Measurements from ENCODE around the gene FAP. TPM values are rescaled to one million over a fixed set of nuclear protein-coding genes. Genes with fewer than 3 reads are reported as not detected.
A peak's percentile ranks its signal among the peaks of the same experiment; 100 is the strongest.

Gene FAP
- total RNA-seq, 1 experiment from 2014 or later, result 0.61 TPM

GRCh38 chr2:162252153-162252552 is 8.9 kb upstream of the FAP start:
- no peak overlapping the region for H3K4me3 Mint-ChIP-seq (ENCODE audit: low read depth, unreplicated experiment)
- no peak for TF ChIP-seq CTCF (IDR thresholded peaks at IDR 0.05; ENCODE audit: unreplicated experiment)
- H3K4me1 Mint-ChIP-seq (ENCODE audit: low read depth, unreplicated experiment), result no peaks in the 10 kb centered on the region
- CTCF ChIA-PET, result no interaction called here
- intact Hi-C loops (cut with micrococcal nuclease; ENCODE audit: unreplicated experiment), result no loop called here
- H3K27me3 Mint-ChIP-seq (ENCODE audit: unreplicated experiment), result no peaks in the 10 kb centered on the region
- H3K9me3 Mint-ChIP-seq (ENCODE audit: low read depth, unreplicated experiment), result peaks cover 4% of the 10 kb centered on the region
- H3K36me3 Mint-ChIP-seq (ENCODE audit: insufficient read depth, unreplicated experiment), result no peaks in the 10 kb centered on the region
- no TSS peak for BruUV-seq (replicated peaks)
- H3K27ac Mint-ChIP-seq (ENCODE audit: unreplicated experiment), result no peak overlapping the region
- no peak for DNase-seq

- intact Hi-C loops (cut with micrococcal nuclease; ENCODE audit: unreplicated experiment), result no loop called here
- Mint-ChIP-seq H3K27ac (ENCODE audit: unreplicated experiment) (no peak overlapping the region), H3K36me3 (ENCODE audit: insufficient read depth, unreplicated experiment) (no peaks in the 10 kb centered on the region), H3K4me1 (ENCODE audit: low read depth, unreplicated experiment) (peaks cover 41% of the 10 kb centered on the region), H3K9me3 (ENCODE audit: low read depth, unreplicated experiment) (peaks cover 4% of the 10 kb centered on the region), H3K27me3 (ENCODE audit: unreplicated experiment) (no peaks in the 10 kb centered on the region), H3K4me3 (ENCODE audit: low read depth, unreplicated experiment) (no peak overlapping the region)
- no peak for TF ChIP-seq CTCF (IDR thresholded peaks at IDR 0.05; ENCODE audit: unreplicated experiment)
- CTCF ChIA-PET, result no interaction called here
- BruUV-seq (replicated peaks), result no TSS peak
- no peak for DNase-seq
Observed at GRCh38 chr2:162245781-162246180, 2.5 kb upstream of the FAP start.

- intact Hi-C loops (cut with micrococcal nuclease; ENCODE audit: unreplicated experiment), result no loop called here
- CTCF ChIA-PET, result no interaction called here
- no peak for DNase-seq
- no peak overlapping the region for H3K4me3 Mint-ChIP-seq (ENCODE audit: low read depth, unreplicated experiment)
- H3K27me3 Mint-ChIP-seq (ENCODE audit: unreplicated experiment), result no peaks in the 10 kb centered on the region
- no TSS peak for BruUV-seq (replicated peaks)
- no peaks in the 10 kb centered on the region for H3K9me3 Mint-ChIP-seq (ENCODE audit: low read depth, unreplicated experiment)
- H3K36me3 Mint-ChIP-seq (ENCODE audit: insufficient read depth, unreplicated experiment), result no peaks in the 10 kb centered on the region
- peaks cover 41% of the 10 kb centered on the region for H3K4me1 Mint-ChIP-seq (ENCODE audit: low read depth, unreplicated experiment)
- peak overlapping the region; percentile 47 for H3K27ac Mint-ChIP-seq (ENCODE audit: unreplicated experiment)
- no peak for TF ChIP-seq CTCF (IDR thresholded peaks at IDR 0.05; ENCODE audit: unreplicated experiment)
Observed at GRCh38 chr2:162245061-162245460, 1.8 kb upstream of the FAP start.

DNA sequence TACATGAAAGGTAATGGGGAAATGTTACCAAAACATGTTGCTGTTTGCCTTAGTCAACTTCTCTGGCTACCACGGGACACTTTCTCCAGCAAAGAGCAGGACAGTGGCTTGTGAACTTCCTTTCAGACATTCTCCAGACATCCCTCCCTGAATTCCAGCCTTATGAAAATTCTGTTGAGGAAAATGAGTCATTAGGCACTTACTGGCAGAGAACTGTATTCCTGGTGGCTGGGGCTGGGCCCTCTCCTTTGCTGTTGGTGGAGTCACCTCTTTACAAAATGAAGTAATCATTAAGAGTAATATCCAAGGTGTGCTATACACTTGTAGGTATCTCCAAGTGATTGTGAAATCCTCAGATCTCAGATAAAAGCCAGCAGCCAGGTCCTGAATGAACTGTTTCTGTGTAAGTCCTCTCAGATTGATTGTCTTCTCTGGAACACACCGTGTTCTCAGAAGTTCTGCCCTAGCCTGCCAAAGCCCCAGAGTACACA is 1.3 kb upstream of the FAP start:
- no peak overlapping the region for H3K4me3 Mint-ChIP-seq (ENCODE audit: low read depth, unreplicated experiment)
- H3K27me3 Mint-ChIP-seq (ENCODE audit: unreplicated experiment), result no peaks in the 10 kb centered on the region
- H3K9me3 Mint-ChIP-seq (ENCODE audit: low read depth, unreplicated experiment), result no peaks in the 10 kb centered on the region
- intact Hi-C loops (cut with micrococcal nuclease; ENCODE audit: unreplicated experiment), result no loop called here
- H3K27ac Mint-ChIP-seq (ENCODE audit: unreplicated experiment), result peak overlapping the region; percentile 47
- CTCF ChIA-PET, result no interaction called here
- no peaks in the 10 kb centered on the region for H3K36me3 Mint-ChIP-seq (ENCODE audit: insufficient read depth, unreplicated experiment)
- no peak for TF ChIP-seq CTCF (IDR thresholded peaks at IDR 0.05; ENCODE audit: unreplicated experiment)
- DNase-seq, result peak; percentile 59
- no TSS peak for BruUV-seq (replicated peaks)
- H3K4me1 Mint-ChIP-seq (ENCODE audit: low read depth, unreplicated experiment), result peaks cover 41% of the 10 kb centered on the region
